GM12892 (cell line): Measurements from ENCODE around the gene BRSK2.

ENCODE experiments used
- POLR2A ChIP-seq: IDR thresholded peaks from 2 replicates; pipeline ENCODE4 v1.6.1; 2011; ENCODE audit warnings: low read depth, low read length, control low read depth
- TAF1 ChIP-seq: IDR thresholded peaks from 2 replicates; pipeline ENCODE4 v1.6.1; 2011; ENCODE audit warnings: low read depth, mild to moderate bottlenecking, control low read depth, low read length, borderline replicate concordance

DNA sequence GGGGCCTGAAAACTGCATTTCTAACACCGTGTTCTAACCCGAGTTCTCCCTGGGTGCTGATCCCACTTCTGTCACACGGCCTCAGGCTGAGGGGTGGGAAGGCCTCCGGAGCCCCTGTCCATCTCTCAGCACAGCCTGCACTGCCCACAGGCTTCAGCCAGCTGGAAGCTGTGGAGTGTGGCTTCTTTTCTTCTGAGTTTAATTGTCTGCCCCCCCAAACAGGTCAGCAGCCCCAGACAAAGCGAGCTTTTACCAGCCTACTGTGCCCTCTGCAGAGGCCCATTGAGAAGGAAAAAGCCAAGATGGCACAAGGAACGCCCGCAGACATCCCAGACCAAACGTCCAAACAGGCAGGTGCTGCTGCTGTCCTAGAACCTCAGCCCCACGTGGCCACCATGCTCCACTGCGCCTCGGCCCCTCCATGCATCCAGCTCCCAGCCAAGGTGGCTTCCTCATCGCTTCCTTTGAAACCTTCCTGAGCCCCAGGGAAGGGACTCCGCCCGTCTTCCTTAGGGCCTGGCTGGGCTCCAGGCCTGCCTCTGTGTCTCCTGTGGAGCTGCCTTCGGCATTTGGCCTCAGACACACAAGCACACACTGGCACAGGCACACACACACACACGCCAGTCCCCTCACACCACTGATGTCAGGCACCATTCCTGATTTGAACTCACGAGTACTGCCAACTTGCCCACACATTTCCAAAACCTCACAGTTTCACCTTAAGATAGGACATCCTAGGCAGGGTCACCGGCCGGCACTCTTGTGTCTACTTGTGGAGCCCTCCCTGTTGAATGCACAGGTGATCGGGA, 95.2 kb downstream of the BRSK2 start:
- no peak for TF ChIP-seq POLR2A
- no peak for TF ChIP-seq TAF1
